GM12892 (cell line): ENCODE results near the gene RNASE11.

Source experiments
- POLR2A ChIP-seq: IDR thresholded peaks from 2 replicates; pipeline ENCODE4 v1.6.1; 2011; ENCODE audit warnings: low read depth, low read length, control low read depth
- POLR2AphosphoS5 ChIP-seq: IDR thresholded peaks from 2 replicates; pipeline ENCODE4 v1.6.1; 2011; ENCODE audit warnings: low read depth, low read length, control low read depth

DNA sequence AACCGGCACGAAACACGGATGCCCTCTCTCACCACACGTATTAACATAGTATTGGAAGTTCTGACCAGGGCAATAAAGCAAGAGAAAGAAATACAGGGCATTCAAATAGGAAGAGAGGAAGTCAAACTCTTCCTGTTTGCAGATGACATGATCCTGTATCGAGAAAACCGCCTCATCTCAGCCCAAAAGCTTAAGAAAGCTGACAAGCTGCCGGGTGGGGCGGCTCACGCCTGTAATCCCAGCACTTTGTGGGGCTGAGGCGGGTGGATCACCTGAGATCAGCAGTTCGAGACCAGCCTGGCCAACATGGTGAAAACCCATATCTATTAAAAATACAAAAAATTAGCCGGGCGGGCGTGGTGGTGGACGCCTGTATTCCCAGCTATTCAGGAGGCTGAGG, 36.0 kb upstream of the RNASE11 start:
- TF ChIP-seq POLR2AphosphoS5 (no peak), POLR2A (no peak)
